ENCODE data around the gene MX1.
"Not testable (repeated sequence)": the region's sequence is repeated elsewhere in the genome, so short reads cannot be mapped to it uniquely, and the experiment has no call there.

Gene MX1

GRCh38 chr21:41407541-41408460 is 18.2 kb upstream of the MX1 start:
- Histone ChIP-seq H3K4me3 (ENCODE audit: low read depth, low read length) (no peak overlapping the region), H3K27ac (ENCODE audit: low read depth, low read length) (no peak overlapping the region), H3K36me3 (ENCODE audit: control insufficient read depth, insufficient read depth, low read length) (no peaks in the 10 kb centered on the region), H3K9ac (ENCODE audit: low read length) (no peak overlapping the region), H3K27me3 (ENCODE audit: control insufficient read depth, insufficient read depth, low read length) (no peaks in the 10 kb centered on the region; the same call in 1 of the 2 replicates), H3K9me3 (ENCODE audit: control insufficient read depth, insufficient read depth, low read depth, low read length) (no peaks in the 10 kb centered on the region), H3K4me1 (ENCODE audit: control insufficient read depth, insufficient read depth, low read length) (0 out of 2 replicates have a peak, but pooled peaks cover 3% of the 10 kb centered on the region)

DNA sequence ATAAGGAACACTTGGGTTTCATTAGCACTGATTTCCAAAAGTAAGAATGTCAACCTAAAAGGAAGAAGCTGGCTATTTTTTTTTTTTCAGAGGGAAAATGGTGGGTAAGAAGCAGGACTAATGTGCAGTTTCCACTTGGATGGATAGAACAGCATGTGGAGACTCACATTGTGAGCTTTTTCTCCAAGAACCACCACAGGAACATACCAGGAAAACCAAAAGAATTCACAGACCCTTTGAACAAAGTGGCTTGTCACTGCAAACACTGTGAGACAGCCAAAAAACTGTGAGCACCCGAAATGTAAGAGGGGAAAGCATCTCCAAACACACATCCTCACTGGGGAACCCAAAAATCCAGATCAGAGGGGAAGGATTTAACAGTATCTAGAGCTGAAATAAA is 15.7 kb upstream of the MX1 start:
- Histone ChIP-seq H3K4me1 (ENCODE audit: control insufficient read depth, insufficient read depth, low read length) (0 out of 2 replicates have a peak, but pooled peaks cover 3% of the 10 kb centered on the region), H3K36me3 (ENCODE audit: control insufficient read depth, insufficient read depth, low read length) (no peaks in the 10 kb centered on the region), H3K9ac (ENCODE audit: low read length) (no peak overlapping the region), H3K27ac (ENCODE audit: low read depth, low read length) (no peak overlapping the region), H3K27me3 (ENCODE audit: control insufficient read depth, insufficient read depth, low read length) (no peaks in the 10 kb centered on the region; the same call in 1 of the 2 replicates), H3K9me3 (ENCODE audit: control insufficient read depth, insufficient read depth, low read depth, low read length) (no peaks in the 10 kb centered on the region), H3K4me3 (ENCODE audit: low read depth, low read length) (no peak overlapping the region)

- H3K36me3 ChIP-seq (ENCODE audit: control insufficient read depth, insufficient read depth, low read length): no peaks in the 10 kb centered on the region
- no peak overlapping the region for H3K27ac ChIP-seq (ENCODE audit: low read depth, low read length)
- no peaks in the 10 kb centered on the region for H3K9me3 ChIP-seq (ENCODE audit: control insufficient read depth, insufficient read depth, low read depth, low read length)
- no peaks in the 10 kb centered on the region; the same call in 1 of the 2 replicates for H3K27me3 ChIP-seq (ENCODE audit: control insufficient read depth, insufficient read depth, low read length)
- H3K4me1 ChIP-seq (ENCODE audit: control insufficient read depth, insufficient read depth, low read length): 0 out of 2 replicates have a peak, but pooled peaks cover 3% of the 10 kb centered on the region
- H3K4me3 ChIP-seq (ENCODE audit: low read depth, low read length): no peak overlapping the region
- no peak overlapping the region for H3K9ac ChIP-seq (ENCODE audit: low read length)
Observed at GRCh38 chr21:41410767-41411448, 15.1 kb upstream of the MX1 start.

DNA sequence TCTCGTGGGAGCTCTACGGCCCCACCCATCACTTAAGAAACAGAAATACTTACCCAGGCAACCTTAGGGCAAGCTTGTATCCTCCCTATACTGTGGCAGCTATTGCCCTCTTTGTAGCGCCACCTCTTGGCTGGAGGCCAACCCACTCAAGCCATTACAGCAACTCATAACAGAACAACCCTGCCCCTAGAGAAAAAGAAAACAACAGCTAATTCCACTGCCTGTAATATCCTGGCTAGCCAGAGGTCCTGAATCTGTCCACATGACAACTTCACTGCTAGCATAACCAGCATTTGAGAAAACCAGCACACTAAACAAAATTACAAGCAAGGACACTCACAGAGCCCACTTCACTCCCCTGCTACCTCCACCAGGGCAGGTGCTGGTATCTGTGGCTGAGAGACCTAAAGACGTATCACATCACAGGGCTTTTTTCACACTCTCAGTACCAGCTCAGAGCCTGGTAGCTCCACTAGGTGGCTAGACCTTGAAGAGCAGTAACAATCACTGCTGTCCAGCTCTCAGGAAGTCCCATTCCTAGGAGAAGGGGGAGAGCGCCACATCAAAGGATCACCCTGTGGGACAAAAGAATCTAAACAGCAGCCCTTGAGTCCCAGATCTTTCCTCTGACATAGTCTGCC is 14.5 kb upstream of the MX1 start:
- Histone ChIP-seq H3K36me3 (ENCODE audit: control insufficient read depth, insufficient read depth, low read length) (no peaks in the 10 kb centered on the region), H3K9me3 (ENCODE audit: control insufficient read depth, insufficient read depth, low read depth, low read length) (no peaks in the 10 kb centered on the region), H3K4me3 (ENCODE audit: low read depth, low read length) (no peak overlapping the region), H3K27me3 (ENCODE audit: control insufficient read depth, insufficient read depth, low read length) (no peaks in the 10 kb centered on the region), H3K27ac (ENCODE audit: low read depth, low read length) (no peak overlapping the region), H3K9ac (ENCODE audit: low read length) (no peak overlapping the region), H3K4me1 (ENCODE audit: control insufficient read depth, insufficient read depth, low read length) (0 out of 2 replicates have a peak, but pooled peaks cover 3% of the 10 kb centered on the region)

DNA sequence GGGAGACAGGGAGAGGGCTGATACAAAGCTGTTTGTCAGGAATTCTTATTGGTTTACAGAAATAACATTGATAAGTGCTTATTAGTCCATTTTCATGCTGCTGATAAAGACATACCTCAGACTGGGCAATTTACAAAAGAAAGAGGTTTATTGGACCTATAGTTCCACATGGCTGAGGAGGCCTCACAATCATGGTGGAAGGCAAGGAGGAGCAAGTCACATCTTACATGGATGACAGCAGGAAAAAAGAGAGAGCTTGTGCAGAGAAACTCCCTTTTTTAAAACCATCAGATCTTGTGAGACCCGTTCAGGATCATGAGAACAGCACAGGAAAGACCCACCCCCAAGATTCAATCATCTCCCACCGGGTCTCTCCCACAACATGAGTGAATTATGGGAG is 8.5 kb upstream of the MX1 start:
- not testable (repeated sequence) for H3K9ac ChIP-seq (ENCODE audit: low read length); H3K9me3 ChIP-seq (ENCODE audit: control insufficient read depth, insufficient read depth, low read depth, low read length); H3K27ac ChIP-seq (ENCODE audit: low read depth, low read length); H3K27me3 ChIP-seq (ENCODE audit: control insufficient read depth, insufficient read depth, low read length); H3K36me3 ChIP-seq (ENCODE audit: control insufficient read depth, insufficient read depth, low read length); H3K4me3 ChIP-seq (ENCODE audit: low read depth, low read length); H3K4me1 ChIP-seq (ENCODE audit: control insufficient read depth, insufficient read depth, low read length)

GRCh38 chr21:41418393-41418792 is 7.6 kb upstream of the MX1 start:
- H3K27ac ChIP-seq (ENCODE audit: low read depth, low read length): no peak overlapping the region
- H3K36me3 ChIP-seq (ENCODE audit: control insufficient read depth, insufficient read depth, low read length): no peaks in the 10 kb centered on the region
- 0 out of 2 replicates have a peak, but pooled peaks cover 5% of the 10 kb centered on the region for H3K27me3 ChIP-seq (ENCODE audit: control insufficient read depth, insufficient read depth, low read length)
- no peak overlapping the region for H3K4me3 ChIP-seq (ENCODE audit: low read depth, low read length)
- peaks cover 9% of the 10 kb centered on the region; the same call in 1 of the 2 replicates for H3K4me1 ChIP-seq (ENCODE audit: control insufficient read depth, insufficient read depth, low read length)
- peaks cover 4% of the 10 kb centered on the region; the same call in 1 of the 2 replicates for H3K9me3 ChIP-seq (ENCODE audit: control insufficient read depth, insufficient read depth, low read depth, low read length)
- H3K9ac ChIP-seq (ENCODE audit: low read length): no peak overlapping the region

GRCh38 chr21:41418956-41419680 is 6.9 kb upstream of the MX1 start:
- Histone ChIP-seq H3K27ac (ENCODE audit: low read depth, low read length) (no peak overlapping the region), H3K4me3 (ENCODE audit: low read depth, low read length) (no peak overlapping the region), H3K27me3 (ENCODE audit: control insufficient read depth, insufficient read depth, low read length) (peaks cover 12% of the 10 kb centered on the region), H3K36me3 (ENCODE audit: control insufficient read depth, insufficient read depth, low read length) (no peaks in the 10 kb centered on the region), H3K9me3 (ENCODE audit: control insufficient read depth, insufficient read depth, low read depth, low read length) (peaks cover 4% of the 10 kb centered on the region; the same call in 1 of the 2 replicates), H3K9ac (ENCODE audit: low read length) (no peak overlapping the region), H3K4me1 (ENCODE audit: control insufficient read depth, insufficient read depth, low read length) (peaks cover 9% of the 10 kb centered on the region; the same call in 1 of the 2 replicates)

- H3K4me1 ChIP-seq (ENCODE audit: control insufficient read depth, insufficient read depth, low read length): peaks cover 9% of the 10 kb centered on the region; the same call in 1 of the 2 replicates
- H3K27me3 ChIP-seq (ENCODE audit: control insufficient read depth, insufficient read depth, low read length): peaks cover 21% of the 10 kb centered on the region
- H3K9me3 ChIP-seq (ENCODE audit: control insufficient read depth, insufficient read depth, low read depth, low read length): peaks cover 4% of the 10 kb centered on the region; the same call in 1 of the 2 replicates
- H3K4me3 ChIP-seq (ENCODE audit: low read depth, low read length): peak overlapping the region; percentile 83
- H3K27ac ChIP-seq (ENCODE audit: low read depth, low read length): no peak overlapping the region
- H3K36me3 ChIP-seq (ENCODE audit: control insufficient read depth, insufficient read depth, low read length): no peaks in the 10 kb centered on the region
- peak overlapping the region; percentile 69 for H3K9ac ChIP-seq (ENCODE audit: low read length)
Observed at GRCh38 chr21:41419921-41420862, 5.8 kb upstream of the MX1 start.

DNA sequence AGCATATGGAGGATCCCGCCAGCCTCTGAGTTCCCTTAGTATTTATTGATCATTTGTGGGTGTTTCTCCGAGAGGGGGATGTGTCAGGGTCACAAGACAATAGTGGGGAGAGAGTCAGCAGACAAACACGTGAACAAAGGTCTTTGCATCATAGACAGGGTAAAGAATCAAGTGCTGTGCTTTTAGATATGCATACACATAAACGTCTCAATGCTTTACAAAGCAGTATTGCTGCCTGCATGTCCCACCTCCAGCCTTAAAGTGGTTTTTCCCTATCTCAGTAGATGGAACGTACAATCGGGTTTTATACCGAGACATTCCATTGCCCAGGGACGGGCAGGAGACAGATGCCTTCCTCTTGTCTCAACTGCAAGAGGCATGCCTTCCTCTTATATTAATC is 5.0 kb upstream of the MX1 start:
- Histone ChIP-seq H3K4me1 (ENCODE audit: control insufficient read depth, insufficient read depth, low read length) (peaks cover 12% of the 10 kb centered on the region; the same call in 1 of the 2 replicates), H3K27me3 (ENCODE audit: control insufficient read depth, insufficient read depth, low read length) (peaks cover 29% of the 10 kb centered on the region)
- not testable (repeated sequence) for H3K9me3 ChIP-seq (ENCODE audit: control insufficient read depth, insufficient read depth, low read depth, low read length); H3K27ac ChIP-seq (ENCODE audit: low read depth, low read length); H3K9ac ChIP-seq (ENCODE audit: low read length); H3K36me3 ChIP-seq (ENCODE audit: control insufficient read depth, insufficient read depth, low read length); H3K4me3 ChIP-seq (ENCODE audit: low read depth, low read length)

Data from HUES6 (cell line).